ENCODE results near the gene A1BG.

Gene A1BG

GRCh38 chr19:58394821-58395219 is 41.5 kb upstream of the A1BG start:
- peaks cover 29% of the 10 kb centered on the region for H3K36me3 Mint-ChIP-seq
- H3K27ac Mint-ChIP-seq: no peak overlapping the region
- H3K9me3 Mint-ChIP-seq: no peaks in the 10 kb centered on the region
- H3K4me1 Mint-ChIP-seq: peaks cover 16% of the 10 kb centered on the region
- no peak overlapping the region for H3K4me3 Mint-ChIP-seq
- no peak for DNase-seq (ENCODE audit: low spot score in 2 of 2)
- no peak for ATAC-seq (ENCODE audit: low read depth)
- H3K27me3 Mint-ChIP-seq: peaks cover 10% of the 10 kb centered on the region

- ATAC-seq (ENCODE audit: low read depth): no peak
- Mint-ChIP-seq H3K4me3 (no peak overlapping the region), H3K36me3 (peaks cover 32% of the 10 kb centered on the region), H3K27ac (no peak overlapping the region), H3K27me3 (peaks cover 10% of the 10 kb centered on the region), H3K9me3 (no peaks in the 10 kb centered on the region), H3K4me1 (peaks cover 16% of the 10 kb centered on the region)
- no peak for DNase-seq (ENCODE audit: low spot score in 2 of 2)
Measured at GRCh38 chr19:58393725-58394033, 40.4 kb upstream of the A1BG start.

DNA sequence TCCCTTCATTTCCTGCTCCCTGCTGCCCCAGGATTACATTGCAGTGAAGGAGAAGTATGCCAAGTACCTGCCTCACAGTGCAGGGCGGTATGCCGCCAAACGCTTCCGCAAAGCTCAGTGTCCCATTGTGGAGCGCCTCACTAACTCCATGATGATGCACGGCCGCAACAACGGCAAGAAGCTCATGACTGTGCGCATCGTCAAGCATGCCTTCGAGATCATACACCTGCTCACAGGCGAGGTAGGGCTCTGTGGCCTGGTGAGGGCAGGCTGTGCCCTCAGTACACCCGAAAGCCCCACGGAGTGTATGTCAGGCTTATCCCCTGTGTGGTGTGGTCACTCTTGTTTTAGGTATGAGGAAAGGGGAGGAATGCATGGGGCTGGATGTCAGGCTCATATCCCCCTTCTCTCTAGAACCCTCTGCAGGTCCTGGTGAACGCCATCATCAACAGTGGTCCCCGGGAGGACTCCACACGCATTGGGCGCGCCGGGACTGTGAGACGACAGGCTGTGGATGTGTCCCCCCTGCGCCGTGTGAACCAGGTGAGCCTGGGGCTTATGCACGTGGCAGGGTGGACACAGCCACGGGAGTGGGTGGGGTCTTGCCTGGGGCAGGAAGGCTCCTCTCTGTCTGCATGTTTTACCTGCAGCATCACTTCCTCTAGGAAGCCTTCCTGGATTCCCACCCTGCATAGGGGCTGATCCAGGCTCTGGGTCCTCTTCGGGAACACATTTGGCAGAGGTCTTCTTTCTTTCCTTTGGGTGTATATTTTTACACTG is 39.8 kb upstream of the A1BG start:
- Mint-ChIP-seq H3K4me3 (no peak overlapping the region), H3K9me3 (no peaks in the 10 kb centered on the region), H3K27ac (no peak overlapping the region), H3K4me1 (peaks cover 18% of the 10 kb centered on the region), H3K36me3 (peaks cover 32% of the 10 kb centered on the region), H3K27me3 (peaks cover 10% of the 10 kb centered on the region)
- DNase-seq (ENCODE audit: low spot score in 2 of 2) (no peak), ATAC-seq (ENCODE audit: low read depth) (no peak)

DNA sequence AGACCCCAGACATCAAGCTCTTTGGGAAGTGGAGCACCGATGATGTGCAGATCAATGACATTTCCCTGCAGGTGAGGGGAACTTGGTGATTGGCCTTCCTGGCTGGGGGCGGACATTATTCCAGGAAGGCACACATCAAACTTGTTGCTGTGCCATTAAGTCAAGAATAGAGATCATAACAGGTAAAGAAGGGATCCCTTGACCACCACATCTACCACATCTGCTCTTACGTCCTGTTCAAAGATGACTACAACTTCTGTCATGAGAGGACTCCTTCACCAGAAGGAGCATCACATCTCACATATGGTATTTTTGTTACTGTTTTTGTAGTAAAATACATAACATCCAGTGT is 34.9 kb upstream of the A1BG start:
- peaks cover 21% of the 10 kb centered on the region for H3K4me1 Mint-ChIP-seq
- no peak for ATAC-seq (ENCODE audit: low read depth)

DNA sequence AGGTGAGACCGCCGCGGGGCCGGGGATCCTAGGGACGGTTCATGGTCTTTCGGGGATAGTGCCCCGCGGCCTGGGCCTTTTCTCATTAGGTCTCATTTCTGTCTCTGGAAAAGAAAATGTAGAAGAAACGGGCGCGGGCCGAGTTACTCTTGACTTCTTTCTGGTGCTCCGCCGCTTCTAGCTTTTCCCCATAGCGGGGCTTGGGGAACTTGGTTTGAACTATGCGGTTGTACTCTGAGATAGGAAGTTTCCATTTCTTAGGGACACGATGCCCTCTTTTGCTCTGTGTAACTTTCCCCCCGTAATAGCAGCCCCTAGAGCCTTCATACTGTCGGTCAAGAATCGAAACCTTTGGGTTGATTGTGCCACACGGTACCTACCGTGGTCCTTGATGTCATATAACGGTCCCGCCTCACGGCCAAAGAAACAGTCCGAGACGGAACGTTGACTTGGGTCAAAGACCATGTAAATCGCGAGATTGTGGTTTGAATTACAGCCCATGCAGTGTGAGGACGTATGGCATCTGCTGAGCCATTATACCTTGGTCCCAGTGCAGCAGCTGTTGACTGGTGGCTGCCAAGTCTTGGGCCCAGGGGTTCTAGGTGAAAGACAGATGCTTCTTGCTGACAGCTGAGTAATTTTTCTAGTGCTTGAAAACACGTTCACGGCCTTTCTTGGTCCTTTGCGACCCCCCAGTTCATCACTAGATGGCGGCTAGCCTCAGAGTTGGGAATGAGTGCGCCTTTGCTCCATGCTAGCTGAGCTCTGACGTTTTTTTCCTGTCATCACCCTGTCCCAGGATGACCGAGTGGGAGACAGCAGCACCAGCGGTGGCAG is 34.3 kb upstream of the A1BG start:
- peaks cover 12% of the 10 kb centered on the region for H3K36me3 Mint-ChIP-seq
- H3K4me3 Mint-ChIP-seq: peak overlapping the region; percentile 92
- H3K27me3 Mint-ChIP-seq: no peaks in the 10 kb centered on the region
- no peak for ATAC-seq (ENCODE audit: low read depth)
- H3K9me3 Mint-ChIP-seq: no peaks in the 10 kb centered on the region
- peak overlapping the region; percentile 89 for H3K27ac Mint-ChIP-seq
- peaks cover 17% of the 10 kb centered on the region for H3K4me1 Mint-ChIP-seq
- no peak for DNase-seq (ENCODE audit: low spot score in 2 of 2)

More for the DNA sequence above, 34.9 kb upstream of the A1BG start:
- peak overlapping the region; percentile 89 for H3K27ac Mint-ChIP-seq
- H3K27me3 Mint-ChIP-seq: no peaks in the 10 kb centered on the region
- DNase-seq (ENCODE audit: low spot score in 2 of 2): no peak
- H3K4me3 Mint-ChIP-seq: peak overlapping the region; percentile 92
- H3K9me3 Mint-ChIP-seq: no peaks in the 10 kb centered on the region
- H3K36me3 Mint-ChIP-seq: peaks cover 16% of the 10 kb centered on the region

- peak within 1 kb of the TSS; percentile 92 for H3K4me3 Mint-ChIP-seq
- no peaks in the 10 kb centered on the region for H3K27me3 Mint-ChIP-seq
- H3K36me3 Mint-ChIP-seq: peaks cover 12% of the 10 kb centered on the region
- DNase-seq (ENCODE audit: low spot score in 2 of 2): peak; percentile 79 to 93
- peak; percentile 85 for ATAC-seq (ENCODE audit: low read depth)
- no peaks in the 10 kb centered on the region for H3K9me3 Mint-ChIP-seq
- H3K4me1 Mint-ChIP-seq: peaks cover 21% of the 10 kb centered on the region
- H3K27ac Mint-ChIP-seq: peak within 1 kb of the TSS; percentile 89
Measured at GRCh38 chr19:58386576-58387337, 33.5 kb upstream of the A1BG start, which contains the start of gene RPS5. TSS of gene RPS5 (plus strand) at chr19:58387269. CDS start at chr19:58388138, 869 bp downstream.

DNA sequence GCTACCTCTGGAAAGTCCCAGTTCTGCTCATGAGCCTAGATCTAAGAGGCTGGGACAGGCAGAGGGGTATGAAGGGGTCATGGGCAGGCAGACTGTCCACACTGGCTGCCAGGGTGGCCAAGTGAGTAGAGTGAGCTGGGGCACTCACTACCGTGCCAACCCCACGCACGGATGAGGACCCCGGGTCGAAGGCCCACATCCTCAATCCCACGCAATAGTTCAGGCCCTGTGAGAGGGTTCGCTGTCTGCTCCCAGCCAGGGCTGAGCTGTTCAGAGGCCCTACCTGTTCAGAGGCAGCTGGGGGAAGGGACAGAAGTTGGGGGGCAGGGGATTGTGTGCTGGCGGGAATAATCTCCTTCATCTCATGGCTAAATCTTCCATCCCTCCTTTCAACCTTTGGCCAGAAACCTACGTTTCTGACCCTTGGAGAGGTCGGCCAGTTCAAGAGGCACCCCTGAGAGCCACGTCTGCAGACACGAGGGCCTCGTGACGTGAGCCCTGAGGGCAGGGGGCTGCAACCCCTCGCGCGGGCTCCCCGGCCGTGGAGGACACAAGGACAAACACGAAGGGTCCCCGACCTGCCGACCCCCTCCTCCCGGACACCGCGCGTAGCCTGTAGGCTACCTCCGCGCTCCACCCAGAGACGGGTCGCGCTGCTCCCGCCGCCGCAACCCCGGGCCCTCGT is 32.7 kb upstream of the A1BG start:
- ATAC-seq (ENCODE audit: low read depth) (no peak), DNase-seq (ENCODE audit: low spot score in 2 of 2) (no peak)
- peaks cover 12% of the 10 kb centered on the region for H3K36me3 Mint-ChIP-seq
- H3K27me3 Mint-ChIP-seq: no peaks in the 10 kb centered on the region
- H3K9me3 Mint-ChIP-seq: no peaks in the 10 kb centered on the region
- peaks cover 21% of the 10 kb centered on the region for H3K4me1 Mint-ChIP-seq
- H3K27ac Mint-ChIP-seq: peak overlapping the region; percentile 89
- peak overlapping the region; percentile 92 for H3K4me3 Mint-ChIP-seq

GRCh38 chr19:58385313-58385890 is 32.1 kb upstream of the A1BG start:
- no peak for DNase-seq (ENCODE audit: low spot score in 2 of 2)
- Mint-ChIP-seq H3K9me3 (no peaks in the 10 kb centered on the region), H3K27me3 (no peaks in the 10 kb centered on the region), H3K4me1 (peaks cover 17% of the 10 kb centered on the region), H3K36me3 (peaks cover 7% of the 10 kb centered on the region), H3K27ac (peak overlapping the region; percentile 89), H3K4me3 (peak overlapping the region; percentile 92)
- ATAC-seq (ENCODE audit: low read depth): no peak

GRCh38 chr19:58382997-58383603 is 29.8 kb upstream of the A1BG start:
- no peaks in the 10 kb centered on the region for H3K9me3 Mint-ChIP-seq
- peaks cover 2% of the 10 kb centered on the region for H3K36me3 Mint-ChIP-seq
- H3K4me3 Mint-ChIP-seq: peak overlapping the region; percentile 53
- peak overlapping the region; percentile 92 for H3K27ac Mint-ChIP-seq
- ATAC-seq (ENCODE audit: low read depth): no peak
- no peaks in the 10 kb centered on the region for H3K27me3 Mint-ChIP-seq
- peaks cover 32% of the 10 kb centered on the region for H3K4me1 Mint-ChIP-seq
- DNase-seq (ENCODE audit: low spot score in 2 of 2): no peak

DNA sequence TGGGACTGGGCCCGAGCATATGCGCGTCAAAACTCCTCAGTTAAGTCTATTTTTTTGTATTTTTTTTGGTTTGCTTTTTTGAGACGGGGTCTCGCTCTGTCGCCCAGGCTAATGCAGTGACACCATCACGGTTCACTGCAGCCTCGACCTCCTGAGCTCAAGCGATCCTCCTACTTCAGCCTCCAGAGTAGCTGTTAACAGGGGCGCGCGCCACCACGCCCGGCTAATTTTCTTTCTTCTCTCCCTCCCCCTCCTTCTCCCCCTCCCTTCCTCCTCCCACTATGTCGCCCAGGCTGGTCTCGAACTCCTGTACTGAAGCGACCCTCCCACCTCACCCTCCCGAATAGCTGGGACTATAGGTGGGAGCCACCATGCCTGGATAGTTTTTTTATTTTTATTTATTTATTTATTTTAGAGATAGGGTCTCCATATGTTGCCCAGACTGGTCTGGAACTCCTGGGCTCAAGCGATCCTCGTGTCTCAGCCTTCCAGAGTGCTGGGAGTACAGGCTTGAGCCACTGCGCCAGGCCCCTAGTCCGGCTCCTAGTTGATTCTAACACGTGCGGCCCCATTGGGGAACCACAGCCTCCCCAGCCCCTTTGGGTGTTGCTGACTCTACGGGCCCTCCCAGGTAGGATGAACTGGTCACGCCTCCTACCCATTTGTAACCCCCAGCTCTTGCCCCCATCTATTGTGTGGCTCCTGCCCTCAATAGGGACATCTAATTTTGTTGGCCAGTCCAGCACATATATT is 28.3 kb upstream of the A1BG start:
- H3K4me3 Mint-ChIP-seq: peak overlapping the region; percentile 87
- H3K27me3 Mint-ChIP-seq: no peaks in the 10 kb centered on the region
- DNase-seq (ENCODE audit: low spot score in 2 of 2) (no peak), ATAC-seq (ENCODE audit: low read depth) (no peak)
- H3K27ac Mint-ChIP-seq: peak overlapping the region; percentile 92
- H3K36me3 Mint-ChIP-seq: no peaks in the 10 kb centered on the region
- peaks cover 29% of the 10 kb centered on the region for H3K4me1 Mint-ChIP-seq
- no peaks in the 10 kb centered on the region for H3K9me3 Mint-ChIP-seq

GRCh38 chr19:58380662-58381459 is 27.6 kb upstream of the A1BG start, which contains the start of gene ZNF837:
TSS of gene ZNF837 (minus strand) at chr19:58381030. CDS start at chr19:58369332, 11,698 bp downstream.
- Mint-ChIP-seq H3K36me3 (no peaks in the 10 kb centered on the region), H3K4me3 (peak within 1 kb of the TSS; percentile 87), H3K27ac (peak within 1 kb of the TSS; percentile 92), H3K4me1 (peaks cover 25% of the 10 kb centered on the region), H3K27me3 (no peaks in the 10 kb centered on the region), H3K9me3 (no peaks in the 10 kb centered on the region)
- ATAC-seq (ENCODE audit: low read depth): peak; percentile 78
- DNase-seq (ENCODE audit: low spot score in 2 of 2): peak; percentile 97
